GM12864 (cell line): Measurements from ENCODE around the gene MRFAP1.

Source experiments
- DNase-seq: peaks from one replicate; pipeline ENCODE4 v3.0.0-alpha.2; 2011; ENCODE audit warnings: low read depth
- H3K4me3 ChIP-seq: 2 replicates; pipeline ENCODE4 v1.5.1; 2011; ENCODE audit warnings: mild to moderate bottlenecking, low read depth, low read length, control low read depth
- TF ChIP-seq, protein P1 (sequence below): IDR thresholded peaks from 2 replicates; pipeline ENCODE4 v1.5.1; 2011; ENCODE audit warnings: low read depth, mild to moderate bottlenecking, moderate library complexity, low read length, control low read depth, inconsistent platforms; ENCODE audit errors: missing control alignments

The MRFAP1 gene

DNA sequence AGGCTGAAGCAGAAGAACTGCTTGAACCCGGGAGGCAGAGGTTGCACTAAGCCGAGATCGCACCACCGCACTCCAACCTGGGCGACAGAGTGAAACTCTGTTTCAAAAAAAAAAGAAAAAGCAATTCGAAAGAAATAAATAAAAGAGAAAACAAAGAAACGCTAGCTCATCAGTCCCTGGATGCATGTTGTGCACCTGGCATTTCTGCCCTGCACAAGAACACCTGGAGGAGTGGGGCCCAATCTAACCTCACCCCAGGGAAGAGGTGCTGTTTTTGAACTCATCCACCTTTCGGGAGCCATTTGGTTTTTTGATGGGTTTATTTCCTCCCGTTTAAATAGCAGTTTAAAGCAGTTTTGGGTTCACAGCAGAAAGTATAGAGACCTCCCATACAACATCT, 5.7 kb upstream of the MRFAP1 start:
- DNase-seq = no peak
- H3K4me3 ChIP-seq = no peak overlapping the region
- TF ChIP-seq, protein P1, sequence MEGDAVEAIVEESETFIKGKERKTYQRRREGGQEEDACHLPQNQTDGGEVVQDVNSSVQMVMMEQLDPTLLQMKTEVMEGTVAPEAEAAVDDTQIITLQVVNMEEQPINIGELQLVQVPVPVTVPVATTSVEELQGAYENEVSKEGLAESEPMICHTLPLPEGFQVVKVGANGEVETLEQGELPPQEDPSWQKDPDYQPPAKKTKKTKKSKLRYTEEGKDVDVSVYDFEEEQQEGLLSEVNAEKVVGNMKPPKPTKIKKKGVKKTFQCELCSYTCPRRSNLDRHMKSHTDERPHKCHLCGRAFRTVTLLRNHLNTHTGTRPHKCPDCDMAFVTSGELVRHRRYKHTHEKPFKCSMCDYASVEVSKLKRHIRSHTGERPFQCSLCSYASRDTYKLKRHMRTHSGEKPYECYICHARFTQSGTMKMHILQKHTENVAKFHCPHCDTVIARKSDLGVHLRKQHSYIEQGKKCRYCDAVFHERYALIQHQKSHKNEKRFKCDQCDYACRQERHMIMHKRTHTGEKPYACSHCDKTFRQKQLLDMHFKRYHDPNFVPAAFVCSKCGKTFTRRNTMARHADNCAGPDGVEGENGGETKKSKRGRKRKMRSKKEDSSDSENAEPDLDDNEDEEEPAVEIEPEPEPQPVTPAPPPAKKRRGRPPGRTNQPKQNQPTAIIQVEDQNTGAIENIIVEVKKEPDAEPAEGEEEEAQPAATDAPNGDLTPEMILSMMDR = no peak

DNA sequence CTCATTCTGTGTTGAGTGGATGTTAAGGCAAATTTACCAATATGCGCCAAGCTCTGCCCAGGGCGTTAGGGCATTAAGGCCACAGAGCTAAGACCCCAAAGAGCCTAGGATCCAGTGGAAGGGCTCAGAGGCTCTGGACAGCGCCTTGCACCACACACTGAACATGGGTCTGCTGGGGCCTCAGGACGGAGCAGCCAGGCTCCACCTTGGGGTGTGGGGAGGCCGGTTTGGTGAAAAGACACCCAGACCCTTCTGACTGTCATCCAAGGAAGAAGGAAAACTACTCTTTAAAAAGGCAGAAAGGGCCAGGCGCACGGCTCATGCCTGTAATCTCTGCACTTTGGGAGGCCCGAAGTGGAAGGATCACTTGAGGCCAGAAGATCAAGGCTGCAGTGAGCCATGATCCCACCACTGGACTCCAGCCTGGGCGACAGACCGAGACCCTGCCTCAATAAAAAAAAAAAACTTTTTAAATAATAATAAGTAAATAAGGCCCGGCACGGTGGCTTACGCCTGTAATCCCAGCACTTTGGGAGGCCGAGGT, 1.3 kb upstream of the MRFAP1 start:
- H3K4me3 ChIP-seq = no peak overlapping the region
- TF ChIP-seq, protein P1 = no peak
- no peak for DNase-seq

DNA sequence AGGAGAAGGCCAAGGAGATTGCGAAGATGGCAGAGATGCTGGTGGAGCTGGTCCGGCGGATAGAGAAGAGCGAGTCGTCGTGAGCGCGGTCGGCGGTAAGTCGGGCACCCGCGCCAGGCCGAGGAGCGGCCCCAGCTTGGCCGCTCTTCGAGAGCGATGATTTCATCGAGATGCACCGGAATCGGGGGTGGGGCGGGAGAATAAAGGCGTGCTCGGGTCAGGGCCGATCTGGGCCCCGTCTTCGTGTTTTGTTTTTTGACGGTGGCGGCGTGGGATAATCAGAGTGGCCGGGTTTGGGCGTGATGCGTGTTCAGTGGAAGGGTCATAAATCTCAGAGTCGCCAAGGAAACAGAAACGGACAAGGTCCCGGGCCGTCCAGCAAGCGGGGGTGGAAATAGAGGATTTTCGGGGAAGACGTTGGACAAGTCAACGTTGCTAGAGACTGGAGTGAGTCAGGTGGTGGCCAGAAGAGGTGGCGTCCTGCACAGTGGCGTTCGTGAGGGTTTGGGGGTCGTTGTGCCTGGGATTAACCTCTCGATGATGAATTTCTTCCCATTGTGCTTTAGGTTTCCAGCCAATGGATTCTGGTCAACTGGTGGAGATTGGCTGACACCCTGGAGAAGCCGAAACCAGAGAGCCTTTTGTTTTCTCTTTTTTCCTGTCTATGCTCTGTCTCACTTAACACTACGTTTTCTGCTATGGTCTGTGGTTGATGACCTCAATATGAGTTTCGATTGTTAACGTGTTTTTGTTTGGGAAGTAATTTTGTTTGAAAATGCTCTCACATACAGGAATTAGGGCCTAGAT, 882 bp downstream of the MRFAP1 start:
- no peak for DNase-seq
- peak overlapping the region; percentile 98 for H3K4me3 ChIP-seq
- TF ChIP-seq, protein P1 = no peak

DNA sequence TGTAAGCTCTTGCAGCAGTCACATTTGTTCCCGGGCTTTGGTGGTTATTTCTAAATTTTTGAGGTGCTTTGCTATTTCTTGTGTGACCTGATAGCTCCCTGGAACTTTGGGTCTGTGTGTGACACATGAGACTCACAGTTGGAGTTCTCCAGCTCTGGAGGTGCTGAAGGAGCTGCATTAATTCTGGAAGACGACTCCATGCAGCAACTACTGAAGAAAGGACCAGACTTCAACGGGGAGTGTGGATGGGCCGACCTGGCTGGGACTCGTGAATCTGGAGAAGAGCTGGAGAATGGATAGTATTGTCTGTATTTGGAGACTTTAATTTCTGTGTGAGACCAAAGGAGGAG, 1.5 kb downstream of the MRFAP1 start:
- no peak for DNase-seq
- peak overlapping the region; percentile 98 for H3K4me3 ChIP-seq
- TF ChIP-seq, protein P1 = no peak

DNA sequence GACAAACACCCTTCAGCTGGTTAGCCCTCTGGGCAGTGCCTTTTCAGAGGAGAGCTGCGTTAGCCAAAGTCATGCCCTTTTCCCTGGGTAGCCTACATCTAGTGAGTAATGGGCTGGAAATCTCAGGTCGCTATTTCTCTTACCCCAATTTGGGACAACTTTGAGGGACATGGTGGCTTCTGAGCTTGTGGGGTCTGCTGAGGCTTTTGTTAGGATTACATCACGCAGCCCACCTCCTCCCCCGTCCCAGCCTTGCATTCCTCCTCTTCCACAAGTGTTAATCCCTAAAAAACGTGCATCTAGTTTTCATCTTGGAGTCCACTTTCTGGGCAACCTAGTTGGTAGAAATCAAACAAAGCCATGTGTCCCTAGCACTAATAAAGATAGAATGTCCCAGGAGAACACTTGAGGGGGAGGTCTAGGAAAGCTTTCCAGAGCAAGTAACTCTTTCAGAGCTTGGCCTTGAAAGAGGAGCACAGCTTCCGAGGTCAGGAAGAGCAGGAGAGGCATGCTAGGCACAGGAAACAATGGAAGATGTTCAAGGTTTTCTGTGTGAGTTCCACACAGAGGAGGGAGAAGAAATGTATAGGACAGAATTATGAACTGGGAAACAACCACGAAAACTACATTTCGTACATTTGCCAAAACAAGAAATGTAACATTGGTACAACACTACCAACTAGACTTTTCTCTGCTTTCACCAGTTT, 2.8 kb downstream of the MRFAP1 start:
- DNase-seq = no peak
- no peak overlapping the region for H3K4me3 ChIP-seq
- TF ChIP-seq, protein P1 = no peak

DNA sequence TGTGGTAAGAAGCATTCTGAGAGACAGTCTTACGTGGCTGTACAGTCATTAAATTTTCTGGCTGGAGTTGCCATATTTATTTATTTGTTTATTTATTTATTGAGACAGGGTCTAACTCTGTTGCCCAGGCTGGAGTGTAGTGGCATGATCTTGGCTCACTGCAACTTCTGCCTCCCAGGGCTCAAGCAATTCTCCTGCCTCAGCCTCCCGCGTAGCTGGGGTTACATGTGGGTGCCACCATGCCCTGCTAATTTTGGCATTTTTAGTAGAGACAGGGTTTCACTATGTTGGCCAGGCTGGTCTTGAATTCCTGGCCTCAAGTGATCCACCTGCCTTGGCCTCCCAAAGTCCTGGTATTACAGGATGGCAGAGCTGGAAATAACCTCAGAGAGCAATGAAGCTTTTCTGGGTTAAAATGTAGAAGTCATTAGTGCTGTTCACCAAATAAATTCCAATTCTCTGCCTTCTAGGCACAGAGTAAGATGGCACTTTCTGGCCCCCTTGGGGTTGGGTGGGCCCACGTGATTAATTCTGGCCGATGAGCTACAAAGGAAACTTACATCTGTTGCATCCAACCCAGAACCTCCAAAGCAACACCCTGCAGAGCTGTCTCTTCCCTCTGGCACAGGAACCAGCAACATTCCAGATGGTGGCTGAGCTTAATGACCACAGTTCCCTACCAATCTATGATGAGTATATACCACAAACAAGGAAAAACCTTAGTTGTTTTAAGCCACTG, 4.5 kb downstream of the MRFAP1 start:
- TF ChIP-seq, protein P1 = no peak
- H3K4me3 ChIP-seq = no peak overlapping the region
- DNase-seq = no peak
